Activated T-helper 2 cell treated with anti-CD3 and anti-CD28 coated beads, Interferon-gamma antibody, Interleukin-2, Interleukin-4, amounts not matched to agents 10 μg/mL and 5 μg/mL and 100 μg/mL, durations not matched to agents 14 hours and 24 hours and 36 hours (primary cell): ENCODE measurements around the gene N4BP2. TPM values are rescaled to one million over a fixed set of nuclear protein-coding genes. Genes with fewer than 3 reads are reported as not detected.

Experiments
- DNase-seq: peaks from one replicate; pipeline ENCODE4 v3.0.0; 2021; ENCODE audit warnings: low spot score
- H3K27ac Mint-ChIP-seq: one replicate; pipeline ENCODE4 v1.8.0; 2021; ENCODE audit warnings: mixed read lengths
- H3K27me3 Mint-ChIP-seq: one replicate; pipeline ENCODE4 v1.8.0; 2021; ENCODE audit warnings: low read depth, mixed read lengths
- H3K36me3 Mint-ChIP-seq: one replicate; pipeline ENCODE4 v1.8.0; 2021; ENCODE audit warnings: low read depth, mixed read lengths
- H3K4me1 Mint-ChIP-seq: one replicate; pipeline ENCODE4 v1.8.0; 2021; ENCODE audit warnings: low read depth, mixed read lengths
- H3K4me3 Mint-ChIP-seq: one replicate; pipeline ENCODE4 v1.8.0; 2021; ENCODE audit warnings: low read depth, mild to moderate bottlenecking, moderate library complexity, mixed read lengths
- H3K9me3 Mint-ChIP-seq: one replicate; pipeline ENCODE4 v1.8.0; 2021; ENCODE audit warnings: mixed read lengths
- intact Hi-C: fragments of 100-400 bp; cut with micrococcal nuclease; formaldehyde crosslinking; loops from one replicate; pipeline ENCODE4 v1.15.1; 2023
- total RNA-seq: library from RNA; stranded (reverse); gene quantifications from 2 replicates; pipeline ENCODE4 v1.2.3, GENCODE V29; 2022

Gene N4BP2
- total RNA-seq, 1 donor from 2014 or later: 23.2 TPM

DNA sequence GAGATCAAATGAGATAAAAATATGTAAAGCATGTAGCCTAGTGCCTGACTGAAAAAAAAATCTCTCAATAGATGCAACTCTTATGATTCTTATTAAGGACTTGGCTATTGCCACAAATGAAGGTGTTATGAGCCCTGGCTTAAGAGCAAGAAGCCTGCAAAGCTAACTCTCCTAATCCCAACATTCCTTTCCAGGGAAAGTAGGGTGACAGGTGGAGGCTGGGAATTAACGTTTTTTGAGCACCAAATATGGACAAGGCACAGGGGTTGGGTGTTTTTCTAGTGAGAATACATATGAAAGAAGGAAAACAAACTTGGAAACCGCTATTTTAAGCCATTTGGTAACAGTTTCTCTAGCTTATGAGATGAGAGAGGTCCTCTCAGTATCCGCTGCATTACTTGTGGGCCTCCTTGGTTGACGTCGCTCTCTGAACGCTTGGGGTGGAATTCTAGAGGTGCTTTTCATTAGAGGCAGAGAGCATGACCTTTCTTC is 142.6 kb downstream of the N4BP2 start:
- no peak for DNase-seq
- H3K36me3 Mint-ChIP-seq: peaks cover 73% of the 10 kb centered on the region
- H3K4me1 Mint-ChIP-seq: peaks cover 51% of the 10 kb centered on the region
- intact Hi-C loops: loop anchor here (5.0 kb wide), 1 partner anchor 47 kb away; no protein-coding TSS in a partner anchor
- H3K4me3 Mint-ChIP-seq: peak overlapping the region; percentile 90
- H3K9me3 Mint-ChIP-seq: no peaks in the 10 kb centered on the region
- peak overlapping the region; percentile 94 for H3K27ac Mint-ChIP-seq
- no peaks in the 10 kb centered on the region for H3K27me3 Mint-ChIP-seq

DNA sequence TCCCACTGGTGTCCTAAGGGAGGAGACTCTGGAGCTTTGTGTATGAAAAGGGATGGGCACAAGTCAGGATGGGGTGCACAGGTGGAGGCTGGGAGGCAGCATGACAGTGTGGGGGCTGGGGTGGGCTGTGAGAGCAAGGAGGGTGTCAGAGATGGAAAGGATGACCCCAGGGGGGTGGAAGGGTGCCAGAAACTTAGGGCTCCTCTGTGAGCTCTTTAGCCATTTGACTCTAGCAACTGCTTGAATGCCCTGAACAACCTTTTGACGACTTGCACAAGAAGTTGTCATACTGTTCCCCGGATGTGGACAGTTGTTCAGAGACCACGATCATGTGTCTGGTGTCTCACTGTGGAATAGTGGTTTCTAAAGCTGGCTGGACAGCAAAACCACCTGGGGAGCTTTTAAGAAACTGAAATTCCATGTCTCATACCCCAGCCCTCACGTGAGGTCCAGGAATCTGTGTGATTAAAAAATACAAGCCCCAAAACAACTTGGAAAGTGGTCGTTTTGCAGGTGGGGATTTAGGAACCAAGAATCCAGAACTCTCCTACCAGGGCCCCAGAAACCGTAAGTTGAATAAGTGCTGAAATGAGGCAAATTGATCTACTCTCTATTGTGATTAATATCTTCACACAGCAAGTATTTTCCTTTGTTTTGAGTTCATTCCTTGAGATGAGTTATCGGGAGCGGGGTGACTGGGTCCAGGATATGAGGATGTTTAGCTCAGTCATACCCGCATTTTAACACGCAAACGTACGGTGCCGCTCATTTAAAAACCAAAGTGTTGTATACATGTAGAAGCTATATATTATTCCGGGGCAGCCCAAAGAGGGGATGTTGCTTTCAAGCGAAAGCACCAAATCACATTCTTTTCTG is 143.6 kb downstream of the N4BP2 start:
- intact Hi-C loops: loop anchor here (1.0 to 10.0 kb wide), 11 partner anchors 15 to 743 kb away; partner anchors contain the start of genes LIAS, RPL9 and UBE2K
- Mint-ChIP-seq H3K4me1 (peaks cover 52% of the 10 kb centered on the region), H3K4me3 (peak overlapping the region; percentile 90), H3K9me3 (no peaks in the 10 kb centered on the region), H3K36me3 (peaks cover 81% of the 10 kb centered on the region), H3K27ac (peak overlapping the region; percentile 94), H3K27me3 (no peaks in the 10 kb centered on the region)
- DNase-seq: peak; percentile 74

DNA sequence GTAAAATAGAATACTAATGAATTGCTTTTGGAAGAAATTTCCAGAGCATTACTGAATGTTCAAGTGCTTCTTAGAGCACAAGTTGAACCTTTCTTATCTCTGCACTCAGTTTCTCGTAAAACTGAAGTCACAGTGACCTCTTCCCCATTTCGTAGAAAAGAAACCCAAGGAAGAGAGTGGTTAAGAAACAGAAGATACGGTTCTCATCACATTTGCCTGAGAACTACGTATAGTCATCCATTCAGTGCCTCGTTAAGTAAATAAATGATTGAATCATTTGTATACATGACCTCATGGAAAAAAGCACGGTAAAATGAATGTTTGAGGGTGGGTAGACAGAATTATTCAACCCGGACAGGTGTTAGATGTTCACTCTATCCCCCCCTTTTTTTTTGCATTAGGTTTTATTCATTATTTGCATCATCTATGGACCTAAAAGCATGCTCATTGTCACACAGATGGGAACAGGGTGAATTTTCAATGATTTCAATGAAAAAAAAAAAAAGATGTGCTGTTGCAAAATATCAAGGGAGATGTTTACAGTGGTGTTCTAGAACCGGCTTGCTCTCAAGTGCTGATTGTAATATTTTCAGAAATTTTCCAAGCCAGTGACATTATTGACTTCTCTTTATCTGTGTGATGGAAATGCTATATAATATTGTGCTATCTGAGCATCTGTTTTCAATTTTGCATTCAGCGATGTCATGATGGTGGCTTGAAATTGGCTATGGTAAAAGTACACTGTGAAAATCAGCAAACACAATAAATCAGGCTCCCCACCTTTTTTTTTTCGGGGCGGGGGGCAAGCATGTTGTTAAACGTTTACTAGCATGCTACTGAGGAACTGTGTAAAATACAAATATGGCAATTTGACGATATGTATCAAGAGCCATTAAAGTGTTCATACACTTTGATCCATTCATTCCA is 144.5 kb downstream of the N4BP2 start:
- peaks cover 52% of the 10 kb centered on the region for H3K4me1 Mint-ChIP-seq
- no peaks in the 10 kb centered on the region for H3K27me3 Mint-ChIP-seq
- peaks cover 90% of the 10 kb centered on the region for H3K36me3 Mint-ChIP-seq
- peak overlapping the region; percentile 94 for H3K27ac Mint-ChIP-seq
- H3K4me3 Mint-ChIP-seq: peak overlapping the region; percentile 90
- intact Hi-C loops: loop anchor here (1.0 to 10.0 kb wide), 11 partner anchors 16 to 744 kb away; partner anchors contain the start of genes LIAS, RPL9 and UBE2K
- H3K9me3 Mint-ChIP-seq: no peaks in the 10 kb centered on the region
- no peak for DNase-seq

DNA sequence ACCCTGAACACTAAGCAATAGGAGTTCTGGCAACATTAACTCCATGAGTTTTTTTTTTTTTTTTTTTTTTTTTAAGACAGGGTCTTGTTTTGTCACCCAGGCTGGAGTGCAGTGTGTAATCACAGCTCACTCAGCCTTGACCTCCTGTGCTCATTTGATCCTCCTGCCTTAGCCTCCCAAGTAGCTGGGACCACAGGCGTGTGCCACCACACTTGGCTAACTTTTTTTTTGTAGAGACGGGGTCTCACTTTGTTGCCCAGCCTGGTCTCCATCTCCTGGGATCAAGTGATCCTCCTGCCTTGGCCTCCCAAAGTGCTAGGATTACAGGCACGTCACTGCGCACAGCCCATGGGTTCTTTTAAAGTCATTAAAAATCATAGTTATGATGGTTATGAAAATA is 145.2 kb downstream of the N4BP2 start:
- peak overlapping the region; percentile 94 for H3K27ac Mint-ChIP-seq
- H3K27me3 Mint-ChIP-seq: no peaks in the 10 kb centered on the region
- peaks cover 91% of the 10 kb centered on the region for H3K36me3 Mint-ChIP-seq
- H3K4me3 Mint-ChIP-seq: peak overlapping the region; percentile 90
- DNase-seq: no peak
- no peaks in the 10 kb centered on the region for H3K9me3 Mint-ChIP-seq
- H3K4me1 Mint-ChIP-seq: peaks cover 53% of the 10 kb centered on the region
- intact Hi-C loops: loop anchor here (1.0 to 10.0 kb wide), 9 partner anchors 17 to 745 kb away; partner anchors contain the start of genes LIAS, RPL9 and UBE2K

DNA sequence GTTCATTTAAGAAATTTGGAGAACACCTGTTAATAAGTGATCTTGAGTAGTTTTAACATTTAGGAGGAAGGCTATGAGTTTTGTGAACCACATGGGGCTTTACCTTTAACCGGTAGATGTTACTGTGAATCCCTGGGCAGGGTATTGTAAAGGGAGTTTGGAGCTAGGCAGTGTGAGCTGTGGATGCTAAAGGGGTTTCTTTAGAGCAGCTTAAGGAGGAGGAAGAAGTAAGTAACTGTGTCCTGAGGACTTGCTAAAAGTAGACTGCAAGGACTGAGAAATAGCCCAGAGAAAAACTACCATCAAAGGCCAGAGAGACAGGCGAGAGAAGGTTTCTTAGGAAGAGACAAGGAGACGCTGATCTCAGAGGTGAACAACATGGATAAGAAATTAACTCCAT is 145.8 kb downstream of the N4BP2 start:
- Mint-ChIP-seq H3K27ac (peak overlapping the region; percentile 94), H3K36me3 (peaks cover 92% of the 10 kb centered on the region), H3K9me3 (no peaks in the 10 kb centered on the region), H3K4me1 (peaks cover 58% of the 10 kb centered on the region), H3K27me3 (no peaks in the 10 kb centered on the region), H3K4me3 (peak overlapping the region; percentile 90)
- intact Hi-C loops: loop anchor here (5.0 to 10.0 kb wide), 4 partner anchors 482 to 745 kb away; partner anchors contain the start of genes LIAS, RPL9 and UBE2K
- no peak for DNase-seq

DNA sequence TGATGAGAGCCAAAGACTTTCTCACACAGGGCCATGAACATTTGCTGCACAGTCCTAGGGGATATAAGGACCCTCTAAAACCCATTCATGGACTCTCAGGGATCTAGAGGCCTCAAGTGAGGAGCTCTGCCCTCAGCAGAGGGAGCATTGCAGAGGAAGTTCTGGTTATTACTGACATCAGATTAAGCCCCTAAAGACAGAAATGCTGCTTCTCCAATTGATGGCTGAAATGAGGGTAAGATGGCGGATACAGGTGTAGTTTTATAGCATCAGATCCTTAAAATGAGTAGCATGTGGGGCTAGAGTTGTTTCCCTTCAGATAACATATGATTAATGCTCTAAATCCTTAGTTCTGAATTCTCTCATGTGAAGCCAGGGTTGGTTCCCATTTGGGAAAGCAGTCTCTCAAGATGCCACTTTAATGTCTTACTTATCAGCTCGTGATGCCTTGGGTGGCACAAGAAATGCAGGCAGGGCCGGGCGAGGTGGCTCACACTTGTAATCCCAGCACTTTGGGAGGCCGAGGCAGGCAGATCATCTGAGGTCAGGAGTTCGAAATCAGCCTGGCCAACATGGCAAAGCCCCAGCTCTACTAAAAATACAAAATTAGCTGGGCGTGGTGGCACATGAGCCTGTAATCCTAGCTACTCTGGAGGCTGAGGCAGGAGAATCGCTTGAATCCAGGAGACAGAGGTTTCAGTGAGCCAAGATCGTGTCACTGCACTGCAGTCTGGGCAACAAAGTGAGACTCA is 148.0 kb downstream of the N4BP2 start:
- Mint-ChIP-seq H3K27ac (peak overlapping the region; percentile 94), H3K4me3 (peak overlapping the region; percentile 90), H3K9me3 (no peaks in the 10 kb centered on the region), H3K36me3 (peaks cover 84% of the 10 kb centered on the region), H3K27me3 (no peaks in the 10 kb centered on the region), H3K4me1 (peaks cover 70% of the 10 kb centered on the region)
- DNase-seq: no peak
- intact Hi-C loops: loop anchor here (1.0 to 10.0 kb wide), 5 partner anchors 17 to 747 kb away; partner anchors contain the start of genes LIAS, RPL9 and UBE2K

DNA sequence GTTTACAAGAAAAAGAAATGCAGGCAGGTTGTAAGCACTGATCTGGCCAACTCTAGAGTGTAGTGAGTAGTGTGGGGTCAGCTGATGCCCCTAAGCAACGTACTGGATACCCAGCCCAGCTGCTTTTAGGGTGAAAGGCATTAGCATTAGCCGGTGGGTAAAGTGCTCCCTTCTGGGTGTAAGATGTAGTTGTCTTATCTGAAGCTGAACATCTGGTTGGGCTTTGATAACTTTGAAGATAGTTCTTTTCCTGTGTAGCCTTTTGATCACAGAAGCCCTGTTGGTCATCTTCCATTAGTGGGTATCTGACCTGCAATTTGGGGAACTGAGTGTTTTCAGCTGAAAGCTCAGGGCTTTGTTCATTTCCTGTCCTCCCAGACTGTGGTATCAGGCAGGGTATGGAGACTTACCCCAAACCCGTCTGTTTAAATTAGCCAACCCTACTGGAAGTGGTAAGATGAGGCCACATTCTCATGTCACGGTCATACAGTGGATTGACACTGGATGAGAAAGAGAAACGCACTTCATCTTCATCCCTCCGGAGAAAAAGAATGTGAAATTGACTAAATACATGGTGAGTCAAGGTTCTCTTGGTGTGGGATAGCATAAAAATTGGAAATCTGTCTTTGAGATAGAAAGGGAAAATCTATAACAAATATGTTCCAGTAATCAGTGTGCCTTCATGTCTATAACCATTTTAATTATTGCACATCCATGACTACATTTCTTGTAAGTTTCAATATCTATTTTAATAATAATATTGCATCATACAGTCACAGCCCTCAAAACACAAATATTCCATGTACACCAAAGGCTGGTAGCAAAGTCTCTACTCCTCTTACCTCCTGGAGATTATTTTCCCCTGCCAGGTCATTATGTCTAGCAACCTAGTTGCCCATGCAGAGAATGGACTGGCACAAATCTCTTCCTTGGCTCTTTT is 148.9 kb downstream of the N4BP2 start:
- no peaks in the 10 kb centered on the region for H3K27me3 Mint-ChIP-seq
- peak; percentile 47 for DNase-seq
- H3K36me3 Mint-ChIP-seq: peaks cover 84% of the 10 kb centered on the region
- peak overlapping the region; percentile 94 for H3K27ac Mint-ChIP-seq
- no peaks in the 10 kb centered on the region for H3K9me3 Mint-ChIP-seq
- H3K4me3 Mint-ChIP-seq: peak overlapping the region; percentile 90
- peaks cover 72% of the 10 kb centered on the region for H3K4me1 Mint-ChIP-seq
- intact Hi-C loops: loop anchor here (1.0 to 10.0 kb wide), 3 partner anchors 18 to 479 kb away; no protein-coding TSS in a partner anchor

DNA sequence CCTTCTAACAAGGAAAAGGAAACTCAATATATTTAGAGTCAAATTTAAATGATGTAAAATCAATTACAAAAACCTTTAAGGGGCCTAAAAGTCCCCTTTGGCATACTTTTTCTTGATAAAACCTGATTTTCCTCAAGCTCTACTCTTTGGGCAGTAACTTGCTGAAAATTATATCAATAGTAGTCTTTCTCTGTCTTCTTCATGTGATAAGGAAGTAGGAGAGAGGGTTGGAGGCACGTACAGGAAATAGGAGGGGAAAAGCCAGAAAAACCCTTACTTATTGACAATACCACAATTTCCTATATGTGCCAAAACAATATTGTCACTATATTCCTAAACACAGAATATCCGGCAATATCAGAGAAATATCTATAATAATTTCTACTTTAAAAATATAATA is 149.8 kb downstream of the N4BP2 start:
- Mint-ChIP-seq H3K36me3 (peaks cover 82% of the 10 kb centered on the region), H3K27me3 (no peaks in the 10 kb centered on the region), H3K9me3 (no peaks in the 10 kb centered on the region), H3K4me3 (peak overlapping the region; percentile 90), H3K27ac (peak overlapping the region; percentile 94), H3K4me1 (peaks cover 74% of the 10 kb centered on the region)
- no peak for DNase-seq
- intact Hi-C loops: loop anchor here (1.0 to 10.0 kb wide), 2 partner anchors 21 to 478 kb away; no protein-coding TSS in a partner anchor

Other genes starting within 250 kb of the N4BP2 start
- gene PDS5A, start 78.9 kb upstream of the N4BP2 start, total RNA-seq: 117 and 120 TPM in 2 replicates
- gene RHOH, start 140.2 kb downstream of the N4BP2 start, total RNA-seq: 108 and 120 TPM in 2 replicates